ENCODE results near the gene SPI1.

SPI1 gene

GRCh38 chr11:47406896-47407745, 28.8 kb upstream of the SPI1 start:
- no peak for DNase-seq (ENCODE audit: low read depth)

DNA sequence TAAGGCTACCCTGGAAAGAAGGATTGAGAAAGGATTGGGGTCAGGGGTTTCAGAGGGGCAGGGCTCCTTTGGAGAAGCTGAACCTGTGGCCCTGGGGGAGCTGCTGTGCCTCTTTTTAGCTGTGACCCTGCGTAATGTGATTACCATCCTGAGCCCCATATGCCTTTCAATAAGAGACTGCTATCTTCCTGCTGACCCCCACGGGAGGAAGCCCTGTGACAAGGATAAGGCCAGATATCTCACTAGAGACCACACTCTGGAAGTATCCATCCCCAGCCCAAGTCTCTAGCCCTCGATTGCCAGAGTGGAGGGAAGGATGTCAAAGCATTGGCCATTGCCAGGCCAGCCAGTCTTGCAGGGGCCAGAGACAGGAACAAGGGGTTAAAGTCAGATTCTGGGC, 25.2 kb upstream of the SPI1 start:
- DNase-seq (ENCODE audit: low read depth) = no peak

GRCh38 chr11:47403135-47403534, 24.8 kb upstream of the SPI1 start:
- DNase-seq (ENCODE audit: low read depth) = no peak

GRCh38 chr11:47400768-47401279, 22.5 kb upstream of the SPI1 start:
- DNase-seq (ENCODE audit: low read depth) = no peak

GRCh38 chr11:47399860-47400767, 21.8 kb upstream of the SPI1 start:
- no peak for DNase-seq (ENCODE audit: low read depth)

GRCh38 chr11:47398551-47398950, 20.2 kb upstream of the SPI1 start:
- DNase-seq (ENCODE audit: low read depth) = no peak

GRCh38 chr11:47398011-47398410, 19.7 kb upstream of the SPI1 start:
- no peak for DNase-seq (ENCODE audit: low read depth)

GRCh38 chr11:47396049-47396320, 17.6 kb upstream of the SPI1 start:
- no peak for DNase-seq (ENCODE audit: low read depth)

DNA sequence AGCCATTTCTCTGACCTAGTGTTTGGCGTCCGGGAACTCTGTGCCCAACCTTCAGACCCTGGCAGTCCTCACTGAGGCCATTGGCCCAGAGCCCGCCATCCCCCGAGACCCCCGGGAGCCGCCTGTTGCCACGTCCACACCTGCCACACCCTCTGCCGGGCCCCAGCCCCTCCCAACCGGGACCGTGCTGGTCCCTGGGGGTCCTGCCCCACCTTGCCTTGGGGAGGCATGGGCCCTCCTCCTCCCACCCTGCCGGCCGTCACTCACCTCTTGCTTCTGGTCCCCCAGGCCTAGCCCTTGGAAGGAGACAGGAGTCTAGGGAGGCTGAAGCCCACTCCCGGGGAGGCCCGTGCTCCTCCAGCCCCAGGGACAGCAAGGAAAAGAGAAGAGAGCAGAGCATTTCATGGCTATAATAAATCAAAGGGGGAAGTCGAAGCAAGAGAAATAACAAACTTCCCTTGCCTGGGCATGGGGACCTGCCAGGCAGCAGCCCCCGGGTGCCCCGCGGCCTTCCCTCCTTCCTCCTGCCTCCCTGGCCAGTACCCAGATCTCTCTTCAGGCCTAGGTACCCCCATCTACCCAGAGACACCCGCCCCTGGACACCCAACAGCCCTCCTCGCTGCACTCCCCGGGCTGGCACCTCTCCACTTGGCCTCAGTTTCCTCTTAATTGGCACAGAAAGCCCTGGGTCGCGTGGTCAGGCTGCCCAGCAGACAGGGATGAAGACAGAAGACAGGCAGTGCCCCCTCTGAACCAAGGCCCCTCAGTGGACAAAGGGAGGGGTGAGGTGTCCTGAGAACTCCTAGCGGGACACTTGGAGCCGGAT, 17.1 kb upstream of the SPI1 start:
- no peak for DNase-seq (ENCODE audit: low read depth)

DNA sequence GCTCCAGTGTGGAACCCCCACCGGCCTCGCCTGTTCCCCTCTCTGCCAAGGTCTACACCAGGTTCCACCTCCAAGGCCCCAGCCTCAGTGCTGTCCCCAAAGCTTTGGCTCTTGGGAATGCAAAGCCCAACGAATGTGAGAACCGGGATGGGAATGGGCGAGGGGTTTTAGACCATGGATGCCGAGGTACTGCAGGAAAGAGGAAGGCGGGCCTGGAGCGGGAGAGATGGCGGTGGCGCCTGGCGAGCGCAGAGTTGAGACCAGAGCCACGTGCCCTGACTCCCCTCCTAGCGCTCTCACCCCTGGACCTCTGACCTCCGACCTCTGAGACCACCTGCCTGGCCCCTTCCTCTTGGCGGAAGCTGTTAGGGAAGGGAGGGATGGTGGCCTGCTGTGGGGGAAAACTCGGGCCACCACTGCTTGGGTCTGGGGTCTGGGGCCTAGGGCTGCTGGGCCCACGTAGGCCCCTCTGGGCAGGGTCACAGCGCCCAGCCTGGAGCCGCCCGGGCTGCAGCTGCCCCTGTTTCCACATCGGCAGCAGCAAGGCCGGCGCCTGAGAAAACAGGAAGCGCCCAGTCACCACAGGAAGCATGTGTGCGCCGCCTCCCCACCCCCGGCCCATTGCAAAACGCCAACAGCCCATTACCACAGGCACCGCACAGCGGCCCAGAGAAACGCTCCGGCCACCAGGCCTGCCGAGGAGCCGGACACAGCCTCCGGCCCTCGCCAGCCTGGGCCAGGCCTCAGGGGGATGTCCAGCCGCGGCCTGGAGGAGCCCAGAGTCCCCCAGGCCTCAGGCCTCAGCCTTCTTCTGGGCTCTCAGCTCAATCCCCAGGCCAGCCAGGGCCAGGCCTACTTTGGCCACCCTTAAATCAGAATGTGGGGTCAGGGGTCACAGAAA, 16.2 kb upstream of the SPI1 start:
- DNase-seq (ENCODE audit: low read depth) = no peak

- no peak for DNase-seq (ENCODE audit: low read depth)
These were observed 15.6 kb upstream of the SPI1 start for GRCh38 chr11:47394050-47394321.

- no peak for DNase-seq (ENCODE audit: low read depth)
These were observed 15.1 kb upstream of the SPI1 start for GRCh38 chr11:47393163-47394049.

GRCh38 chr11:47392546-47393162, 14.3 kb upstream of the SPI1 start:
- DNase-seq (ENCODE audit: low read depth) = no peak

GRCh38 chr11:47391711-47392432, 13.5 kb upstream of the SPI1 start:
- no peak for DNase-seq (ENCODE audit: low read depth)

- DNase-seq (ENCODE audit: low read depth) = no peak
These were observed 12.8 kb upstream of the SPI1 start for GRCh38 chr11:47391077-47391583.

DNA sequence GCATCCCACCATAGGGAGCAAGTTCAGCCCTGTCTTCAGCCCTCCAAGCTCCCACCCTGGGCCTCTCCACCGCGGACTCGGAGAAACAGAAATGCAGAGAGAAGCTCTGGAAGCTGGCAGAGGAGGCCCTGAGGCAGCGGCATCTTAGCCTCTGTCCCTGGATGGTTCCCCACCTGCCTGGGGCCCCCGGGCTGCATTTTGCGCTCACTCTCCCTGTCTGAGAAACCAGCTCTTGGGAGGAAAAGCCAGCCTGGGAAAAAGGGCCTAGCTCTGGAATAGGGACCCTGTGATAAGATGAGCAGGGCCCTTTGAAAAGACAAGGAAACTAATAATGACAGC, 12.0 kb upstream of the SPI1 start:
- no peak for DNase-seq (ENCODE audit: low read depth)

GRCh38 chr11:47389577-47390421, 11.5 kb upstream of the SPI1 start:
- DNase-seq (ENCODE audit: low read depth) = no peak
